ENCODE measurements around the gene ODC1. TPM values are rescaled to one million over a fixed set of nuclear protein-coding genes. Genes with fewer than 3 reads are reported as not detected.

ODC1 gene
- polyA plus RNA-seq, 1 of the 3 experiments (the other 2 are of a cell fraction): 253 TPM

GRCh38 chr2:10451819-10452218 lies 3.7 kb upstream of the ODC1 start (continued):
- TF ChIP-seq USF1 (IDR thresholded peaks at IDR 0.05; ENCODE audit: borderline replicate concordance, low read depth) (no peak), NRF1 (IDR thresholded peaks at IDR 0.05; ENCODE audit: low read depth, low read length) (no peak), IRF3 (IDR thresholded peaks at IDR 0.05; ENCODE audit: low read depth, low read length) (no peak), ELF1 (IDR thresholded peaks at IDR 0.05) (no peak), MAX (IDR thresholded peaks at IDR 0.05; ENCODE audit: low read depth) (no peak), SMC3 (IDR thresholded peaks at IDR 0.05; ENCODE audit: low read depth, low read length) (no peak), SIN3A (IDR thresholded peaks at IDR 0.05; ENCODE audit: borderline replicate concordance, low read depth, low read length) (no peak)

- peak; percentile 23 for DNase-seq
- peaks cover 26% of the 10 kb centered on the region for H4K20me1 ChIP-seq (ENCODE audit: insufficient read depth)
- no peak overlapping the region for H2AFZ ChIP-seq (ENCODE audit: low read depth)
- CTCF ChIA-PET: interaction anchor here (0.6 to 9.9 kb wide), 4 partner anchors 13 to 210 kb away, joined by 3 to 138 read pairs (median 3); no protein-coding TSS in a partner anchor
- H3K27ac ChIP-seq (ENCODE audit: low read depth in 2 of 2, low read length in 1 of 2): no peak overlapping the region
- H3K9ac ChIP-seq: no peak overlapping the region
- peaks cover 2 to 3% of the 10 kb centered on the region in 2 experiments for H3K36me3 ChIP-seq (replicated peaks in 1 of 2; ENCODE audit: control insufficient read depth in 1 of 2, insufficient read depth in 2 of 2, low read length in 1 of 2)
- peaks cover 7% of the 10 kb centered on the region for H3F3A ChIP-seq (replicated peaks; ENCODE audit: insufficient read depth)
- H3K4me3 ChIP-seq (ENCODE audit: low read depth in 2 of 2, low read length in 1 of 2): no peak overlapping the region
- 88% methylated on average over 22 of the region's 22 CpGs for WGBS (ENCODE audit: low lambda C conversion rate)
- H3K27me3 ChIP-seq (ENCODE audit: insufficient read depth): no peaks in the 10 kb centered on the region
- H3K79me2 ChIP-seq (ENCODE audit: insufficient read depth): peaks cover 30% of the 10 kb centered on the region
- H3K4me1 ChIP-seq (ENCODE audit: control insufficient read depth in 1 of 2, insufficient read depth in 2 of 2, low read depth in 1 of 2, low read length in 1 of 2): peaks cover 25 to 40% of the 10 kb centered on the region in 2 experiments
- peak overlapping the region; percentile 87; the same call in 1 of the 2 replicates for H3K4me2 ChIP-seq
- H3K9me2 ChIP-seq: no peaks in the 10 kb centered on the region
- POLR2A ChIA-PET: no interaction called here
- no peaks in the 10 kb centered on the region for H3K9me3 ChIP-seq
- TF ChIP-seq SIN3A (IDR thresholded peaks at IDR 0.05; ENCODE audit: borderline replicate concordance, low read depth, low read length) (no peak), ZBTB33 (IDR thresholded peaks at IDR 0.05; ENCODE audit: borderline replicate concordance, low read depth) (no peak), TAF1 (IDR thresholded peaks at IDR 0.05; ENCODE audit: borderline replicate concordance, low read depth, low read length) (no peak), FOSL2 (IDR thresholded peaks at IDR 0.05; ENCODE audit: borderline replicate concordance, low read depth) (no peak), POLR2AphosphoS5 (IDR thresholded peaks at IDR 0.05; ENCODE audit: low read depth, low read length) (no peak), PBX3 (IDR thresholded peaks at IDR 0.05) (no peak), FOXM1 (IDR thresholded peaks at IDR 0.05; ENCODE audit: low read depth) (no peak), RXRA (IDR thresholded peaks at IDR 0.05; ENCODE audit: borderline replicate concordance, low read depth) (no peak), REST (IDR thresholded peaks at IDR 0.05; ENCODE audit: low read depth, low read length) (no peak), IRF3 (IDR thresholded peaks at IDR 0.05; ENCODE audit: low read depth, low read length) (no peak), GABPA (IDR thresholded peaks at IDR 0.05; ENCODE audit: low read depth) (no peak)
Measured at GRCh38 chr2:10449838-10450691, 1.9 kb upstream of the ODC1 start.
